Fibroblast of lung (primary cell): ENCODE results near the gene LAGE3. TPM values are rescaled to one million over a fixed set of nuclear protein-coding genes. Genes with fewer than 3 reads are reported as not detected.

Experiments
- DNase-seq, 2 donors: peaks; one replicate each; pipeline versions ENCODE4 v3.0.0 to v3.0.0-alpha.2; 2010; ENCODE audit warnings: low read depth in 2 of 2
- H2AFZ ChIP-seq: 2 replicates; pipeline ENCODE4 v1.5.1; 2012; ENCODE audit warnings: low read length, control low read depth, inconsistent platforms
- H3K27ac ChIP-seq: 2 replicates; pipeline ENCODE4 v1.5.1; 2011; ENCODE audit warnings: low read length, control low read depth; ENCODE audit not compliant: insufficient read depth
- H3K27me3 ChIP-seq: 2 replicates; pipeline ENCODE4 v1.5.1; 2011; ENCODE audit warnings: mild to moderate bottlenecking, low read length; ENCODE audit not compliant: control insufficient read depth, insufficient read depth
- H3K36me3 ChIP-seq: 2 replicates; pipeline ENCODE4 v1.5.1; 2011; ENCODE audit warnings: low read length; ENCODE audit not compliant: control insufficient read depth, insufficient read depth
- H3K4me1 ChIP-seq: 2 replicates; pipeline ENCODE4 v1.5.1; 2011; ENCODE audit warnings: low read length; ENCODE audit not compliant: control insufficient read depth, insufficient read depth; ENCODE audit errors: extremely low read depth
- H3K4me2 ChIP-seq: 2 replicates; pipeline ENCODE4 v1.5.1; 2011; ENCODE audit warnings: low read length, control low read depth; ENCODE audit not compliant: insufficient read depth; ENCODE audit errors: extremely low read depth
- H3K4me3 ChIP-seq, 4 experiments: fragments of 200-600 bp in 1 of 4; sonication (generic) in 1 of 4; replicated peaks in 1 of 4; 2 replicates each; pipeline ENCODE4 v1.5.1; 2011 to 2016; ENCODE audit warnings: low read length in 4 of 4, low read depth in 3 of 4, mild to moderate bottlenecking in 3 of 4, control low read depth in 2 of 4, inconsistent platforms in 1 of 4, mixed read lengths in 1 of 4; ENCODE audit not compliant: insufficient read depth in 1 of 4; ENCODE audit errors: control extremely low read depth in 1 of 4
- H3K79me2 ChIP-seq: 2 replicates; pipeline ENCODE4 v1.5.1; 2012; ENCODE audit warnings: mild to moderate bottlenecking, low read length, inconsistent platforms; ENCODE audit not compliant: control insufficient read depth, insufficient read depth
- H3K9ac ChIP-seq: 2 replicates; pipeline ENCODE4 v1.5.1; 2011; ENCODE audit warnings: mild to moderate bottlenecking, low read length, control low read depth; ENCODE audit not compliant: insufficient read depth
- H3K9me3 ChIP-seq: 2 replicates; pipeline ENCODE4 v1.5.1; 2012; ENCODE audit warnings: low read depth, low read length; ENCODE audit not compliant: control insufficient read depth, insufficient read depth
- H4K20me1 ChIP-seq: 2 replicates; pipeline ENCODE4 v1.5.1; 2011; ENCODE audit warnings: low read length; ENCODE audit not compliant: control insufficient read depth, insufficient read depth; ENCODE audit errors: extremely low read depth
- CTCF ChIP-seq, 2 donors: IDR thresholded peaks in 1 of 2; conservative IDR thresholded peaks in 1 of 2; 1 replicate in 1 of 2; 2 replicates in 1 of 2; pipeline ENCODE4 v1.5.1; 2011 to 2012; ENCODE audit warnings: low read length in 2 of 2, control low read depth in 1 of 2, inconsistent platforms in 1 of 2, low read depth in 1 of 2, mild to moderate bottlenecking in 1 of 2
- EZH2 ChIP-seq: IDR thresholded peaks from 2 replicates; pipeline ENCODE4 v1.5.1; 2012; ENCODE audit warnings: low read length, control low read depth, mild to moderate bottlenecking; ENCODE audit errors: missing control alignments
- polyA plus RNA-seq, 2 donors: library from polyadenylated mRNA; depleted of rRNA in 1 of 2; stranded (reverse) in 1 of 2; unstranded in 1 of 2; fragments of >200 nt; gene quantifications; 2 replicates each; pipeline ENCODE4 v1.2.1, GENCODE V29; 2011 to 2012; ENCODE audit warnings: missing spikeins in 1 of 2
- total RNA-seq: library from RNA; depleted of rRNA; stranded (reverse); fragments of >200 nt; gene quantifications from 2 replicates; pipeline ENCODE4 v1.2.1, GENCODE V29; 2014

Gene LAGE3
- total and polyA plus RNA-seq, 2 donors (not counting 1 experiment from before 2014, with no cell fraction given) = 6.4 to 13.4 TPM

DNA sequence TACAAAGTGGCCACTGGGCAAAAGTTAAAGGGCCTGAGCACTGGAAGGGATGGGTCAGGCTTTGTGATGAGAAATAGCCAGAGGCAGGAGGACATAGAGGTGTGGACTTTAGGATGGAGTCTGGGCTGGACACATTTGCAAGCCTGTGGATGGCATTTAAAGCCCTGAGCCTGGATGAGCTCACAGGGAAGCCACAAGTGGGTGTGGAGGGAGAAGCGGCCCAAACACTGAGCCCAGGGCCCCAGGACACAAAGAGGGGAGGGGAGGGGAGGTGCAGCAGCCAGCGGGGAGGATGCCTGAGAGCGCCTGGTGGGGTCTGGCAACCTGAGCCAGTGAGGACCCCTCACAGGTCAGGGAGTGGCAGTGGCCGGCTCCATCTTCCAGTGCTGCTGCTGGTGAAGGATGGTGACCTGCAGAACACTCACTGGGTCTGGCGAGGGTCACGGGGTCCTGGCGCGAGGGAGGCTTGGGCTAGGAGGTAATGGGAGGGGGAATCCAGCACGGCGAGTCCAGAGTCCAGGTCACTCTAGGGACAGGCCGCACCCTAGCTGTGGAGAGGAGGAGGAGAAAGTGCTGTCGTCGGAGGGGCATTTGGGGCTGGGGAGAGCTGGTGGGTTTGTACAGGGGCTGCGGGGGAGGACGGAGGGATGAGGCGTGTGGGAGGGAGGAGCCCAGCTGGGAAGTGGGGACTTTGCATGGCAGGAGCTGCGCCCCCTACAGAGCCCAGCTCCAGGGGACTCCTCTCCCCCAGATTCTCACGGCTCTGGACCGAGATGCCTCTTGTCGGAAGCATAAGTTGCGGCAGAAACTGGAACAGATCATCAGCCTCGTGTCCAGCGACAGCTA, 7.0 kb downstream of the LAGE3 start:
- TF ChIP-seq CTCF (conservative IDR thresholded peaks at IDR 0.05 in 1 of 2, IDR thresholded peaks at IDR 0.05 in 1 of 2; ENCODE audit: low read depth in 1 of 2, low read length in 2 of 2) (no peak), EZH2 (no peak)
- Histone ChIP-seq H4K20me1 (no peaks in the 10 kb centered on the region), H3K27ac (no peak overlapping the region), H3K4me2 (no peak overlapping the region), H3K9ac (no peak overlapping the region), H3K36me3 (peaks cover 19% of the 10 kb centered on the region), H3K9me3 (no peaks in the 10 kb centered on the region), H2AFZ (no peak overlapping the region), H3K27me3 (no peaks in the 10 kb centered on the region), H3K4me1 (no peaks in the 10 kb centered on the region), H3K4me3 (no peak overlapping the region), H3K79me2 (no peaks in the 10 kb centered on the region)
- DNase-seq = no peak

GRCh38 chrX:154470914-154471568, 8.0 kb downstream of the LAGE3 start:
- Histone ChIP-seq H3K36me3 (peaks cover 21% of the 10 kb centered on the region), H3K27ac (no peak overlapping the region), H2AFZ (no peak overlapping the region), H3K4me1 (no peaks in the 10 kb centered on the region), H4K20me1 (no peaks in the 10 kb centered on the region), H3K4me3 (no peak overlapping the region), H3K9ac (no peak overlapping the region), H3K4me2 (no peak overlapping the region), H3K9me3 (no peaks in the 10 kb centered on the region), H3K27me3 (no peaks in the 10 kb centered on the region), H3K79me2 (no peaks in the 10 kb centered on the region)
- TF ChIP-seq CTCF (conservative IDR thresholded peaks at IDR 0.05 in 1 of 2, IDR thresholded peaks at IDR 0.05 in 1 of 2; ENCODE audit: low read depth in 1 of 2, low read length in 2 of 2) = no peak
- TF ChIP-seq EZH2 = no peak
- DNase-seq = no peak

DNA sequence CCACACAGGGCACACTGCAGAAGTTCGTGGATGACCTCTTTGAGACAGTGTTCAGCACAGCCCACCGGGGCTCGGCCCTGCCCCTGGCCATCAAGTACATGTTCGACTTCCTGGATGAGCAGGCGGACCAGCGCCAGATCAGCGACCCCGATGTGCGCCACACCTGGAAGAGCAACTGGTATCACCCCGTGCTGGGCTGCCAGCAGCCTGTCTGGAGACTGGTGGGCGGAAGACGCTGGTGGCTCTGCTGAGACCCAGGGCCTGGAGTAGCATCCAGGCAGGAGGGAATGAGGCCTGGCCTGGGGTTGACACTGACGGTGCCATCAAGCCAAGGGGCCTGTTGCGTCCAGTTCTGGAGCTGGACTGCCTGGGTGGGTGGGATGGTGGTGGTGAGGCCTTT, 8.6 kb downstream of the LAGE3 start:
- no peak overlapping the region for H2AFZ ChIP-seq
- no peak overlapping the region for H3K4me2 ChIP-seq
- no peaks in the 10 kb centered on the region for H4K20me1 ChIP-seq
- H3K27ac ChIP-seq = no peak overlapping the region
- H3K9ac ChIP-seq = no peak overlapping the region
- H3K4me1 ChIP-seq = no peaks in the 10 kb centered on the region
- no peak overlapping the region for H3K4me3 ChIP-seq
- no peaks in the 10 kb centered on the region for H3K27me3 ChIP-seq
- H3K36me3 ChIP-seq = peaks cover 21% of the 10 kb centered on the region
- TF ChIP-seq CTCF (conservative IDR thresholded peaks at IDR 0.05 in 1 of 2, IDR thresholded peaks at IDR 0.05 in 1 of 2; ENCODE audit: low read depth in 1 of 2, low read length in 2 of 2) = no peak
- TF ChIP-seq EZH2 = no peak
- H3K9me3 ChIP-seq = no peaks in the 10 kb centered on the region
- no peaks in the 10 kb centered on the region for H3K79me2 ChIP-seq
- no peak for DNase-seq
